ENCODE results near the gene CD44.

GRCh38 chr11:35104655-35105054 lies 34.3 kb upstream of the CD44 start:
- TF ChIP-seq EZH2 (IDR thresholded peaks at IDR 0.05; ENCODE audit: low read length, missing control alignments) (no peak), CTCF (conservative IDR thresholded peaks at IDR 0.05 in 1 of 2, IDR thresholded peaks at IDR 0.05 in 1 of 2; ENCODE audit: low read depth in 1 of 2, low read length in 2 of 2) (no peak)
